ENCODE measurements around the gene SART1. TPM values are rescaled to one million over a fixed set of nuclear protein-coding genes. Genes with fewer than 3 reads are reported as not detected.

SART1 gene
- total RNA-seq, result 35.3 and 45.9 TPM in 2 replicates

GRCh38 chr11:65961267-65962140, at the start of gene SART1:
Gene SART1 (plus strand): TSS chr11:65961734. CDS start chr11:65961781, 47 bp downstream.

GRCh38 chr11:65918211-65919140, 43.1 kb upstream of the SART1 start, which contains the start of gene C11orf68:
Gene C11orf68 (minus strand): TSS chr11:65919062. CDS start chr11:65919031, 31 bp downstream.

GRCh38 chr11:65919141-65919572, 42.4 kb upstream of the SART1 start, which contains the start of gene DRAP1:
Gene DRAP1 (plus strand): TSS chr11:65919426. CDS start chr11:65919502, 76 bp downstream.

GRCh38 chr11:65945430-65945911, 16.1 kb upstream of the SART1 start, which contains the start of gene TSGA10IP:
Gene TSGA10IP (plus strand): TSS chr11:65945480. CDS start chr11:65945676, 196 bp downstream.

GRCh38 chr11:66001942-66002647, 40.6 kb downstream of the SART1 start, which contains the start of the genes BANF1 and EIF1AD:
Gene BANF1 (plus strand): TSS chr11:66002503. CDS start chr11:66003251, 748 bp downstream.
Gene EIF1AD (minus strand): TSS chr11:66002157. CDS start chr11:66000389, 1,768 bp downstream.

GRCh38 chr11:66011785-66012303, 50.3 kb downstream of the SART1 start, which contains the start of gene CST6:
Gene CST6 (plus strand): TSS chr11:66012008. CDS start chr11:66012045, 37 bp downstream.

GRCh38 chr11:66026017-66026529, 64.5 kb downstream of the SART1 start, which contains the start of gene CATSPER1:
Gene CATSPER1 (minus strand): TSS chr11:66026479. CDS start chr11:66026379, 100 bp downstream.

Other genes starting within 250 kb of the SART1 start
- 33.8 and 37.9 TPM in 2 replicates for gene KAT5, start 249.5 kb upstream of the SART1 start, total RNA-seq
- 61.6 and 92.6 TPM in 2 replicates for gene RNASEH2C, start 240.9 kb upstream of the SART1 start, total RNA-seq
- gene AP5B1, start 180.8 kb upstream of the SART1 start, total RNA-seq, result 21.3 and 24.3 TPM in 2 replicates
- gene OVOL1, start 174.7 kb upstream of the SART1 start, total RNA-seq, result 26.4 and 31.0 TPM in 2 replicates
- 0.14 and 0.56 TPM in 2 replicates for gene SNX32, start 127.8 kb upstream of the SART1 start, total RNA-seq
- gene CFL1, start 103.6 kb upstream of the SART1 start, total RNA-seq, result 1,465 and 1,537 TPM in 2 replicates
- 23.6 and 28.4 TPM in 2 replicates for gene MUS81, start 101.3 kb upstream of the SART1 start, total RNA-seq
- gene EFEMP2, start 88.9 kb upstream of the SART1 start, total RNA-seq, result 12.8 and 27.5 TPM in 2 replicates
- not detected in 2 replicates for gene CTSW, start 81.9 kb upstream of the SART1 start, total RNA-seq
- gene FIBP, start 73.3 kb upstream of the SART1 start, total RNA-seq, result 89.0 and 143 TPM in 2 replicates
- 93.7 and 145 TPM in 2 replicates for gene CCDC85B, start 71.1 kb upstream of the SART1 start, total RNA-seq
- 63.3 and 87.1 TPM in 2 replicates for gene FOSL1, start 61.3 kb upstream of the SART1 start, total RNA-seq
- 10.9 and 11.0 TPM in 2 replicates for gene C11orf68, start 42.7 kb upstream of the SART1 start, total RNA-seq
- gene DRAP1, start 42.3 kb upstream of the SART1 start, total RNA-seq, result 175 and 190 TPM in 2 replicates
- not detected in 2 replicates for gene TSGA10IP, start 16.3 kb upstream of the SART1 start, total RNA-seq
- gene EIF1AD, start 40.4 kb downstream of the SART1 start, total RNA-seq, result 24.1 and 33.0 TPM in 2 replicates
- gene BANF1, start 40.8 kb downstream of the SART1 start, total RNA-seq, result 120 and 130 TPM in 2 replicates
- 8.9 and 9.3 TPM in 2 replicates for gene CST6, start 50.3 kb downstream of the SART1 start, total RNA-seq
- gene CATSPER1, start 64.7 kb downstream of the SART1 start, total RNA-seq, result 0.42 TPM in 1 of 2 replicates, not detected in the other
- 0.28 TPM in 1 of 2 replicates, not detected in the other for gene GAL3ST3, start 87.4 kb downstream of the SART1 start, total RNA-seq
- gene SF3B2, start 90.6 kb downstream of the SART1 start, total RNA-seq, result 156 TPM in 2 replicates
- gene PACS1, start 108.5 kb downstream of the SART1 start, total RNA-seq, result 23.6 and 24.8 TPM in 2 replicates